ENCODE data around the gene HOXA5.

HOXA5 gene

DNA sequence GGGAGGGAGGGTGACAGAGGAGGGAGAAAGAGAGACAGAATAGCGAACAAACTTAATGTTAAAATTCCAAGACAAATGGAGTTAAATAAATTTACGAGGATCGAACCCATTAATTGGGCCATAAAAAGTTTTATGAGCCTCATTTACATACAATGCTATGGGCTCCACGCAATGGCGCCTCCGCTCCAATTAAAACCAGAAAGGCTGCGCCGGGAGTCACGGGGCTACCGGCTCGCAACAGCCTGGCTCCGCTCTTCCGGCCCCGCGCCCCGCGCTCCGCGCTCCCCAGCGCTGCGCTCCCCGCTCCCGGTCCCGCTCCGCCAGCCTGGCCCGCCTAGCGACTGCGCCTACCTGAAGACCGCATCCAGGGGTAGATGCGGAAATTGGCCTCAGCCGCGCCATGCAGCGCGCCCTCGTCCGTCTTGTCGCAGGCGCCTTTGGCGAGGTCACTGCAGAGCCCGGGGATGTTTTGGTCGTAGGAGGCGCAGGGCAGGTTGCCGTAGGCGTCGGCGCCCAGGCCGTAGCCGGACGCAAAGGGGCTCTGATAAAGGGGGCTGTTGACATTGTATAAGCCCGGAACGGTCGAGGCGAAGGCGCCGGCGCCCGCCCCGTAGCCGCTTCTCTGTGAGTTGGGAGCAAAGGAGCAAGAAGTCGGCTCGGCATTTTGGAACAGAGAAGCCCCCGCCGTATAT, 12.5 kb upstream of the HOXA5 start (continued):
- TF ChIP-seq, protein P1, sequence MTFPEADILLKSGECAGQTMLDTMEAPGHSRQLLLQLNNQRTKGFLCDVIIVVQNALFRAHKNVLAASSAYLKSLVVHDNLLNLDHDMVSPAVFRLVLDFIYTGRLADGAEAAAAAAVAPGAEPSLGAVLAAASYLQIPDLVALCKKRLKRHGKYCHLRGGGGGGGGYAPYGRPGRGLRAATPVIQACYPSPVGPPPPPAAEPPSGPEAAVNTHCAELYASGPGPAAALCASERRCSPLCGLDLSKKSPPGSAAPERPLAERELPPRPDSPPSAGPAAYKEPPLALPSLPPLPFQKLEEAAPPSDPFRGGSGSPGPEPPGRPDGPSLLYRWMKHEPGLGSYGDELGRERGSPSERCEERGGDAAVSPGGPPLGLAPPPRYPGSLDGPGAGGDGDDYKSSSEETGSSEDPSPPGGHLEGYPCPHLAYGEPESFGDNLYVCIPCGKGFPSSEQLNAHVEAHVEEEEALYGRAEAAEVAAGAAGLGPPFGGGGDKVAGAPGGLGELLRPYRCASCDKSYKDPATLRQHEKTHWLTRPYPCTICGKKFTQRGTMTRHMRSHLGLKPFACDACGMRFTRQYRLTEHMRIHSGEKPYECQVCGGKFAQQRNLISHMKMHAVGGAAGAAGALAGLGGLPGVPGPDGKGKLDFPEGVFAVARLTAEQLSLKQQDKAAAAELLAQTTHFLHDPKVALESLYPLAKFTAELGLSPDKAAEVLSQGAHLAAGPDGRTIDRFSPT (tag by site-specific recombination; IDR thresholded peaks at IDR 0.05) = 0 out of 2 replicates have a peak, but pooled peaks have one; percentile 41
- TF ChIP-seq SP2 (tag by site-specific recombination; IDR thresholded peaks at IDR 0.05) (no peak), ZNF112 (tag by site-specific recombination; IDR thresholded peaks at IDR 0.05) (no peak), ZNF530 (tag by site-specific recombination; IDR thresholded peaks at IDR 0.05; ENCODE audit: low read depth) (no peak), ZNF777 (tag by site-specific recombination; IDR thresholded peaks at IDR 0.05; ENCODE audit: borderline replicate concordance) (no peak), ZNF157 (tag by site-specific recombination; IDR thresholded peaks at IDR 0.05) (no peak), WT1 (tag by site-specific recombination; IDR thresholded peaks at IDR 0.05) (peak; percentile 51; the same call in 1 of the 2 replicates), TCF7L2 (IDR thresholded peaks at IDR 0.05; ENCODE audit: borderline replicate concordance, low read depth, low read length) (no peak), HOXA7 (CRISPR knock-in tag; IDR thresholded peaks at IDR 0.05; ENCODE audit: borderline replicate concordance) (no peak), ZNF175 (tag by site-specific recombination; IDR thresholded peaks at IDR 0.05) (no peak)
- TF ChIP-seq, protein P2, sequence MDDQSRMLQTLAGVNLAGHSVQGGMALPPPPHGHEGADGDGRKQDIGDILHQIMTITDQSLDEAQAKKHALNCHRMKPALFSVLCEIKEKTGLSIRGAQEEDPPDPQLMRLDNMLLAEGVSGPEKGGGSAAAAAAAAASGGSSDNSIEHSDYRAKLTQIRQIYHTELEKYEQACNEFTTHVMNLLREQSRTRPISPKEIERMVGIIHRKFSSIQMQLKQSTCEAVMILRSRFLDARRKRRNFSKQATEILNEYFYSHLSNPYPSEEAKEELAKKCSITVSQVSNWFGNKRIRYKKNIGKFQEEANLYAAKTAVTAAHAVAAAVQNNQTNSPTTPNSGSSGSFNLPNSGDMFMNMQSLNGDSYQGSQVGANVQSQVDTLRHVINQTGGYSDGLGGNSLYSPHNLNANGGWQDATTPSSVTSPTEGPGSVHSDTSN (CRISPR knock-in tag; IDR thresholded peaks at IDR 0.05) = no peak
- TF ChIP-seq, protein P3, sequence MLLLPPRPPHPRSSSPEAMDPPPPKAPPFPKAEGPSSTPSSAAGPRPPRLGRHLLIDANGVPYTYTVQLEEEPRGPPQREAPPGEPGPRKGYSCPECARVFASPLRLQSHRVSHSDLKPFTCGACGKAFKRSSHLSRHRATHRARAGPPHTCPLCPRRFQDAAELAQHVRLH (tag by site-specific recombination; IDR thresholded peaks at IDR 0.05) = peak; percentile 51; the same call in 1 of the 2 replicates

DNA sequence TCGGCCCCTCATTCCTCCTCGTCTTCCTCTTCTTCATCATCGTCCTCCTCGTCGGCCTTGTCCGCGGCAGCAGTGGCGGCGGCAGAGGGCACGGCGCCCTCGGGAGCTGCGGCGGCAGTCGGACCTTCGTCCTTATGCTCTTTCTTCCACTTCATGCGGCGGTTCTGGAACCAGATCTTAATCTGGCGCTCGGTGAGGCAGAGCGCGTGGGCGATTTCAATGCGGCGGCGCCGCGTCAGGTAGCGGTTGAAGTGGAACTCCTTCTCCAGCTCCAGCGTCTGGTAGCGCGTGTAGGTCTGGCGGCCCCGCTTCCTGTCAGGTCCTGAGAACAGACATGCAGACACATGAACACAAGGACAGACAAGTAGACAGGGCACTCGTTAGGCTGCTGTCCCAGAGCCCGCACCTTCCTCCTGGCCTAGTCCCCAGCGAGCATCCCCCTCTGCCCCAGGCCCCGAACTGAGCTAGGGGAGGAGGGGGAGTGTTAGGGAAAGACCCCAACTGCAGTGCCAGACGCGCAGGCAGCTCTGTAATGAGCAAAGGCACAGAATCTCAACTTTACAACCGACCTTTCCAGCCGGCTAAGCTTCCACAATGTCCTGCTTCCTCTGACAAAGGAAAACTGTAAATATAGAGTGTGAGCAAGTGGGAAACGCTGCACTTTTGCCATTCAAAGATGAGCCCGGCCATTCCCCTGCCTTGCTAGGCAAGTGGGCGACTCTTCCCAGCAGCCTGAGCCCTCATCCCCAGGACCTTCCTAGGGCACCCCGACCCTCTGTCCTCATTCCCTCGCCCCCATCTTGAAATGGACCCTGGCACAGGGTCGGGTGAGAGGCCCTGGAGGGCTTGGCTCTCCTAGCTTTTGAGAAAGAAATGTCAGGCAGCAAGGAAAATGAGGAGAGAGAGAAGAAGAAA, 11.7 kb upstream of the HOXA5 start:
- POLR2A ChIA-PET = interaction anchor here (1.6 kb wide), 2 partner anchors 16 to 1293 kb away, joined by 4 read pairs; no protein-coding TSS in a partner anchor
- peak overlapping the region; percentile 69 for H3K4me3 ChIP-seq (ENCODE audit: low read depth, low read length)
- CTCF ChIA-PET = interaction anchor here (0.5 to 2.8 kb wide), 6 partner anchors 11 to 797 kb away, joined by 3 to 11 read pairs (median 4); partner anchors contain the start of gene HOXA5
- peaks cover 0 to 17% of the 10 kb centered on the region in 2 experiments; a peak in 1 of 3 replicates for H3K36me3 ChIP-seq (ENCODE audit: control insufficient read depth in 2 of 2, insufficient read depth in 1 of 2, low read length in 2 of 2)
- peaks cover 17% of the 10 kb centered on the region for H3K4me1 ChIP-seq (ENCODE audit: control insufficient read depth, insufficient read depth, low read length)
- TF ChIP-seq SP2 (tag by site-specific recombination; IDR thresholded peaks at IDR 0.05) (no peak), KLF8 (tag by site-specific recombination; IDR thresholded peaks at IDR 0.05) (no peak), ZNF202 (tag by site-specific recombination; IDR thresholded peaks at IDR 0.05; ENCODE audit: borderline replicate concordance) (no peak), ZBTB17 (tag by site-specific recombination; IDR thresholded peaks at IDR 0.05) (no peak), ZNF76 (tag by site-specific recombination; IDR thresholded peaks at IDR 0.05; ENCODE audit: borderline replicate concordance, low read depth) (no peak), ZNF335 (tag by site-specific recombination; conservative IDR thresholded peaks at IDR 0.05) (peak; percentile 80), PRDM1 (tag by site-specific recombination; IDR thresholded peaks at IDR 0.05) (0 out of 2 replicates have a peak, but pooled peaks have one; percentile 67), MEIS1 (CRISPR knock-in tag; IDR thresholded peaks at IDR 0.05; ENCODE audit: borderline replicate concordance) (no peak)
- TF ChIP-seq, protein P4, sequence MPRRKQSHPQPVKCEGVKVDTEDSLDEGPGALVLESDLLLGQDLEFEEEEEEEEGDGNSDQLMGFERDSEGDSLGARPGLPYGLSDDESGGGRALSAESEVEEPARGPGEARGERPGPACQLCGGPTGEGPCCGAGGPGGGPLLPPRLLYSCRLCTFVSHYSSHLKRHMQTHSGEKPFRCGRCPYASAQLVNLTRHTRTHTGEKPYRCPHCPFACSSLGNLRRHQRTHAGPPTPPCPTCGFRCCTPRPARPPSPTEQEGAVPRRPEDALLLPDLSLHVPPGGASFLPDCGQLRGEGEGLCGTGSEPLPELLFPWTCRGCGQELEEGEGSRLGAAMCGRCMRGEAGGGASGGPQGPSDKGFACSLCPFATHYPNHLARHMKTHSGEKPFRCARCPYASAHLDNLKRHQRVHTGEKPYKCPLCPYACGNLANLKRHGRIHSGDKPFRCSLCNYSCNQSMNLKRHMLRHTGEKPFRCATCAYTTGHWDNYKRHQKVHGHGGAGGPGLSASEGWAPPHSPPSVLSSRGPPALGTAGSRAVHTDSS (tag by site-specific recombination; IDR thresholded peaks at IDR 0.05) = peak; percentile 91
- TF ChIP-seq, protein P5, sequence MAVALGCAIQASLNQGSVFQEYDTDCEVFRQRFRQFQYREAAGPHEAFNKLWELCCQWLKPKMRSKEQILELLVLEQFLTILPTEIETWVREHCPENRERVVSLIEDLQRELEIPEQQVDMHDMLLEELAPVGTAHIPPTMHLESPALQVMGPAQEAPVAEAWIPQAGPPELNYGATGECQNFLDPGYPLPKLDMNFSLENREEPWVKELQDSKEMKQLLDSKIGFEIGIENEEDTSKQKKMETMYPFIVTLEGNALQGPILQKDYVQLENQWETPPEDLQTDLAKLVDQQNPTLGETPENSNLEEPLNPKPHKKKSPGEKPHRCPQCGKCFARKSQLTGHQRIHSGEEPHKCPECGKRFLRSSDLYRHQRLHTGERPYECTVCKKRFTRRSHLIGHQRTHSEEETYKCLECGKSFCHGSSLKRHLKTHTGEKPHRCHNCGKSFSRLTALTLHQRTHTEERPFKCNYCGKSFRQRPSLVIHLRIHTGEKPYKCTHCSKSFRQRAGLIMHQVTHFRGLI (tag by site-specific recombination; IDR thresholded peaks at IDR 0.05) = no peak
- TF ChIP-seq, protein P6, sequence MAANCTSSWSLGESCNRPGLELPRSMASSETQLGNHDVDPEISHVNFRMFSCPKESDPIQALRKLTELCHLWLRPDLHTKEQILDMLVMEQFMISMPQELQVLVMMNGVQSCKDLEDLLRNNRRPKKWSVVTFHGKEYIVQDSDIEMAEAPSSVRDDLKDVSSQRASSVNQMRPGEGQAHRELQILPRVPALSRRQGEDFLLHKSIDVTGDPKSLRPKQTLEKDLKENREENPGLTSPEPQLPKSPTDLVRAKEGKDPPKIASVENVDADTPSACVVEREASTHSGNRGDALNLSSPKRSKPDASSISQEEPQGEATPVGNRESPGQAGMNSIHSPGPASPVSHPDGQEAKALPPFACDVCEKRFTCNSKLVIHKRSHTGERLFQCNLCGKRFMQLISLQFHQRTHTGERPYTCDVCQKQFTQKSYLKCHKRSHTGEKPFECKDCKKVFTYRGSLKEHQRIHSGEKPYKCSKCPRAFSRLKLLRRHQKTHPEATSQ (tag by site-specific recombination; IDR thresholded peaks at IDR 0.05) = no peak
- no peaks in the 10 kb centered on the region for H3K9me3 ChIP-seq (ENCODE audit: control insufficient read depth, insufficient read depth, low read depth, low read length)
- H3K27ac ChIP-seq (ENCODE audit: extremely low read depth, low read depth, low read length) = peak overlapping the region; percentile 94
